Middle frontal gyrus (tissue), 1 donor: ENCODE data around the gene MAGI1.
"Not testable (repeated sequence)": the region's sequence is repeated elsewhere in the genome, so short reads cannot be mapped to it uniquely, and the experiment has no call there.

ENCODE experiments used
- DNase-seq: peaks from one replicate; pipeline ENCODE4 v3.0.0-alpha.2; 2015; ENCODE audit warnings: low spot score; ENCODE audit errors: extremely low spot score

Gene MAGI1

GRCh38 chr3:66039590-66039887 lies 821 bp upstream of the MAGI1 start:
- DNase-seq, result no peak

DNA sequence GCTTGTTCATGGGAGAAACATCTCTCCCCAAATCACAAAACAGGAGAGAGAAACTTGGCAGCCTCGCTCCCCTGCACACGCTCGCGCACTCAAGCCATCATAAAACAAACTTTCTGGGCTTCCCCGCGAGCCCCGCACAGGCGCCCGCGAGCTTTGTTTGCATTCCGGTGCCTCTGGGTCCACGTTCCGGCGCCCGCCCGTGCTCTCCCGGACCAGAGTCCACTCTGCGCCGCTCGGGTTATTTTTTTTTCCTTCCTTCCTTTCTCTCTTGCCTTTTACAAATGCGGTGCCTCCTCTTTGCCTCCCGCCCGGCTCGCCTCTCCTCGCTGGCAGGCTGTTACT lies 363 bp downstream of the MAGI1 start:
- no peak for DNase-seq

DNA sequence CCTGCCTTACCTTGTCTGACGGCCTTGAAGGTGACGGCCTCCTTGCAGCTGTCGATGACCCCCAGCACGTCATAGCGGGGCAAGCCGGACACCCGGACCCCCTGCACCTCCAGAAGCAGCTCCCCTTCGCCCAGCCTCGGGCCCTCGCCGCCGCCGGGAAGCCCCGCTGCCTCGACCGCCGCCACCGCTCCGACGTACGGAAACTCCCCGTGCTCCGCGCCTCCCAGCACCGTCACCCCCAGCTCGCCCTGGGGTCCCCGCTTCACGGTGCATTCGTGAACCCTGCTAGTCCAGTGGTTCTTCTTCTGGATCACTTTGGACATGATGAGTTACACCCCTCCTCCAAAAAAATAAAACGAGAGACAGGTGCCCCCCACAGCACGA lies 740 bp downstream of the MAGI1 start:
- DNase-seq, result no peak

DNA sequence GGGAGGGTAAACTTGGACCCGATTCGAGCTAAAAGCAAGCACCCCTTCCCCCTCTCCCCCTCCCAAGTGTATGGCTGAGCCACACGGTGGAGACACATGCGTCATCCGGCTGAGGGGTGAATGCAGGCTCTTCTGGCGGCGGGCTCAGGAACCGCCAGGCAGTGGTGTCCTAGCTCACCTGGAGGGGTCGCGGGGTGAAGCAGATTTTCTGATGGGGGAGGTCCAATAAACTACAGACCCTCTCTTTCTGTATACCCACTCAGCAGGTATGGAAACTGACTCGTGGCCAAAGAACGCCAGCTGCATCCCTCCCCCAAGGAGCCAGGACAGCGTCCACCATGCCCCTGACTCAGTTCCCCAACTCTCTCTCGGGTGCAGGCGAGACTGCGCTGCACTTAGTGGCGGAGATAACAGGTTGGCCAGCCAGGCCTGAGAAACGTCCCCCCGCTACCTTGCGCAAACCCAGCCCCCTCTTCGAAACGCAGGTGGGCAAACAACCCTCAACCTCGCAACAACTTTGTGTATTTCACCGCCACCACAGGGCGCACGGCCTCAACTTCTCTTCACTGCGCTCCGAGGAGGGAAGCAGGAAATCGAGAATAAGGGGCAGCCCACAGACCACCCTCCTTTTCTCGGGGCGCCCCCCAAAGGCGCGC lies 1.3 kb downstream of the MAGI1 start:
- no peak for DNase-seq

DNA sequence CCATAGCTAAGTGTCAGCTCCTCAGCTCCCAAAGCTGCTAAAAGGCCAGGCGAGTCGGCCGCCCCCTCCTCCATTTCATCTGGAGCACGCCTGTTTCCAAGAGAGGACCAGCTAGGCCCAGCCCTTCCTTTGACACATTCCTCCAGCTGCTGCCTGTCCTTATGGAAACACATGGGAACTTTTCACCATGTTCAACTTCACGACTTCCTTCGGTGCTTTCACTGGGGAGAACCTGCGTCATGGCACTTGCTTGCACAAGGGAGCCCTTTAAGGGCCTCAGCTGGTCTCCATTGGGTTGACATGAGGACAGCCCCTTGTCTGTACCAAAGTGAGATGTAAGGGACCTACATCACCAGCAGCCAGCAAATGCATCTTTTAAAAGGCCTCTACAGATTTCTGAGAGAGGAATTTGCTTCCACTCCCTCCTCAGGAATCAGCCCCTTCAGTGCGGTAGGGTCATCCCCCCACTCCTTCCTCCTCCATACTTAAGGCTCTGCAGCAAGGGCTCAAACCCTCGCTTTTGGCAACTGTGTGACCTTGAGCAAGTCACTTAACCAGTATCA lies 2.1 kb downstream of the MAGI1 start:
- no peak for DNase-seq

GRCh38 chr3:66035763-66036477 lies 2.8 kb downstream of the MAGI1 start:
- DNase-seq, result no peak

GRCh38 chr3:66033241-66034138 lies 5.2 kb downstream of the MAGI1 start:
- DNase-seq, result no peak

DNA sequence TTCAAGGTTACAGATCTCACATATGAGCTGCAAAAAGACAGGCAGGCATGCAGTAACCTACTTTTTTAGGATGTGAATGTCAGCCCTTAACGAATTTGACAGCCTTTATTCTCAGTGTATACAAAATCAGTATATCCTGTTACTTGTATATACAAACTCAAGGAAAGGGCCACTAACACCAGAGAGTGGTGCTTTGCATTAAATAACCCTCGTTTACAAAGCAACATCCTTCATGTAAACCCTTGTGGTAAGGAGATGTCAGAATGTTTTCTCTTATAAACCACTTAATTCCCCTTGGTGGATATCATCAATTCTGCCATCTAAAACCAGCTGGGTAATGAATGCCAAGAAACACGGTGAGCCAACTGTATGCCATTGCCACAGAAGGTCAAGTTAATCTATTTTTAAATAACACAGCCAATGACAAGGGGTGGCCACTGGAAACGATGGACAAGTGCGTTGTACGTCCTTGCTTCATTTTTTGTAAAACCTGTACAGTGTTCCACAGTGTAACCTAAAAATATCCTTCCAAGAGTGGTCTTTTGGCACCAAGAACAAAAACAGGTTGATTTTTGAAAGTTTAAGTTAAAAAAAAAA lies 7.5 kb downstream of the MAGI1 start:
- no peak for DNase-seq

DNA sequence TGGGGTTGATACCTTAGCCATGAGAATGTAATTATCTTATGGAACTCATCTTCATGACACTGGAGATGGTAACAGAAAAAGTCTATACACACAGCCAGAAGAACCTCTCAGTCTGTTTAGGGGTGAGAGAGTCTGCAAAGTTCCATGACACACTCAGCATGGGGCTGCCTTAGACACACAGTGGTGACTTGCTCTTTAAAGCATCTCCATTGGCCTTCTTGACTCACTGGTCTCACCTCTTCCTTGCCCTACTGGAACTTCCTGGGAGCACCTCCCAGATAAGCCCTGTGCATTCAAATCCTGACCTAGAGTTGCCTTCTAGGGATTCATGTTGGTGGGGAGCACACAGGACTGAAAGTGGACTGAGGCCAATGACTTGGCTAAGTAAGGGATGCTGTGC lies 9.3 kb downstream of the MAGI1 start:
- DNase-seq, result no peak

GRCh38 chr3:66029014-66029413 lies 9.7 kb downstream of the MAGI1 start:
- DNase-seq, result no peak

- no peak for DNase-seq
Measured at GRCh38 chr3:66028457-66028856, 10.3 kb downstream of the MAGI1 start.

GRCh38 chr3:66027099-66027498 lies 11.6 kb downstream of the MAGI1 start:
- DNase-seq, result not testable (repeated sequence)

DNA sequence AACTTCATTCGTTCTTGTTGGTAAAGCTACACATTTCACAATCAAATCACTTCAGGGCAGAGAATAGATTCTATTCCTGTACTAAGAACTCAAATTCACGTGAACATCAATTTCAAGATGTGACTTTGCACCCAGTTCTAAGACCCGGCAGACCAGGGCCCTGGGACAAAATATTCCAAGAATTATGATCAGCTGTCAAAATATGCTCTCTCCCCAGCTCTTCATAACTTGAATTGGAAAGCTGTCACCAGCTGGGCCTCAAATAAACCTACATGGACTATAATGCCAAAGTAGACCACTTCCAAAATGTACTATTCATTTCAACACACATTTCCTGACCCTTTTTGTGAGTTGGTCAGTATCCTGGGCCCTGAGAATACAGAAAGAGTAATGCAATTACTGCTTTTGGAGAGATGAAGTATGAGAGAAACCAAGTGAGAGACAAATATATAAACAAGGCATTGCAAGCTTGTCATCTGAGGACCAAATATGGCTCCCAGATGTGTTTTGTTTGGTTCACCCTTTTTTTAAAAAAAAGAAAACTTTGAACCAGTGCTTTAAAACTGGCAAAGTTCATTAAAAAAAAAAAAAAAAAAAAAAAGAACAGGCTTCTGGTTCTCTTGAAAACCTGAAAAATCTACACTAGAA lies 14.9 kb downstream of the MAGI1 start:
- DNase-seq, result no peak

DNA sequence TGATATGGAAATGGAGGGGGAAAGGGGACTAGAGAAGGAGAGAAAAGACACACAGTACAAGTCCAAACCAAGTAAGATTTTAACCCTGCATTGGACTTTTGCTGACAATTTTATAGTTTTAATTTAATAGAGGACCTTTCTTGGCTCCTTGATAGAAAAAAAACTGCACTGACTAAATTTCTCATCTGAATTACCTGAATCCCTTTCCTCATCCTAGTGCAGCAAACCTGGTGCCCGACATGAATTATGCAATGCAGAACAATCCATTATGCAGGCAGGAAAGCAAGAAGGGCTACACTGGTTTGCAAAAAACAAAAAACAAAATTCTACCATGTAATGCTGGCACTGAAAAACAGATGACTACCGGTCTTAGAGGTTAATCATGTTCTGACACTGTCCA lies 15.5 kb downstream of the MAGI1 start:
- no peak for DNase-seq

GRCh38 chr3:66021731-66022131 lies 17.0 kb downstream of the MAGI1 start:
- no peak for DNase-seq

DNA sequence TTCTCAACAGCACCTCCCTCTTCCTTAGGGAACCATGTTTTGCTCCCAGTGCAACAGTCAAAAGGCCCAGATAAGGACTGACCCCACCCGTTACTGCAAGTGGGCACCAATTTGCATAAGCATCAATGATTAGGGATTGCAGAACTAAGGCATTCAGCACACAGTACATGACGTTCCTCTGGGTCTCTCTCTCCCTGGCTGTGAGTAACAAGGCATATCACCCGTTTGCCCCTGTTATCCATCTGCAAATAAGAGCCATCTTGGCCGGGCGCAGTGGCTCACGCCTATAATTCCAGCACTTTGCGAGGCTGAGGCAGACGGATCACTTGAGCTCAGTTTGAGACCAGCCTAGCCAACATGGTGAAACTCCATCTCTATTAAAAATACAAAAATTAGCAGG lies 18.8 kb downstream of the MAGI1 start:
- DNase-seq, result no peak

DNA sequence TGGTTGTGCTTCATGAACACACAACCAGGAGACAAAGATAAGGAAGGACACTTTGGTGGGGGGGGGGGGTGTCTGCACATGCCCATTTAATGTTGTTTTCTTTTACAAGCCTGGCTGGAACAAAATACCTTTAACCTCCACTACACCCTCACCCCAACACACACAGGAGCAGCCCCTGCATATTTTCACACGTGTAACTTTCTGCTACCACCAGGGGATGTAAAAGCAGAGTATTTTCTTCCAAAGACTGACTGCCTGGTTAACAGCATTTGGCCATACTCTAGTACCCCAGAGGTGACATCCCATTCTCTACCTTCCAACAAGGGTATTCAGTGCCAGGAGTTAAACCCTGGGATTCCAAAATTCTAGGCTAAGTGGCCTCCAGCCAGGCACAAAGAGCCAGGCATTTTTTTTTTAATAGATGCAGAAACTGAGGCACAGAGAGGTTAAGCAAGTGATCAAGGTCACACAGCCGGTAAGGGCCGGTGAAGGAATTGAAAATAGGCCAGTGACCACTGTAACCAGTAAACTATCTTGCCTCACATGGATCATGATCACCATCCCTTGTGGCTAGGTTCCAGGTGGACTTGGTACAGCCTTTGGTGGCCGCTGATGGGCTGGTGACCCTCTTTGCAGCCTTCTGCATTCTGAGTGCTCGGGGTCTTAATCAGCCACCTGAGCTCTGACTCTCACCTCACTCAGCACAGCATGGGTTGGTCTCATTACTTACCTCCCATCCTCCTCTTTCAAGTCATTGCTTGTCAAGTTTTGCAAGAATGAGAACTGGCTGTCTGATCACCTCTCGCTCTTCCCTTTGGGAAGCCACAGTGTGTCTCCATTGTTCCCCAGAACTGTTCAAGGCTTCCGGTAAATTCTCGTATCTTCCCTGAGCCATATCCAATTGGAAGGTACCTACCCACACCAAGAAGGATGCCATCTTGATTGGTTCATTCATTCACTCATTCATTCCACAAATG lies 20.4 kb downstream of the MAGI1 start:
- DNase-seq, result no peak

DNA sequence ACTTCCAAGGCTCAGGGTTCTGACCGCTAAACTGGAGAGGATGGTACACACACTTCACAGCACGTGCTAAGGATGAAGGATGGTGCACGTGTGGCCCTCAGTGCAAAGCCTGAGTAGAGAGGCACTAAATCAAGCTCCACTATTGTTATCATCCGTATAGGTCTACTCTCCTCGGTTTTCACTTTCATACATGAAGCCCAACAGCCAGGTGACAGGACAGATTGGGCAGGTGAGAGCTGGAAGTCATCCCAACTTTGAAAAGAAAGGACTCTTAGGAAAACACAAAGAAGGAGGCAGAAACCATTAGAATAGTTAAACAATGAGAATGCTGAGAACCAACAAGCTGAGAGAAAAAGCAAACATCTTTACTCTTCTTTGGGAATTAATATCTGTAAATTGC lies 21.1 kb downstream of the MAGI1 start:
- no peak for DNase-seq

GRCh38 chr3:66017084-66017483 lies 21.6 kb downstream of the MAGI1 start:
- no peak for DNase-seq

GRCh38 chr3:66015841-66016240 lies 22.9 kb downstream of the MAGI1 start:
- no peak for DNase-seq
